Measurements from ENCODE around the gene KCNK4. TPM values are rescaled to one million over a fixed set of nuclear protein-coding genes. Genes with fewer than 3 reads are reported as not detected.
A peak's percentile ranks its signal among the peaks of the same experiment; 100 is the strongest.

KCNK4 gene

GRCh38 chr11:64348383-64349024 lies 57.4 kb downstream of the KCNK4 start:
- no peak overlapping the region for H3K4ac ChIP-seq (ENCODE audit: low read depth, low read length)
- H2BK120ac ChIP-seq (ENCODE audit: low read depth, low read length), result no peak overlapping the region
- no peak overlapping the region for H3K9ac ChIP-seq (ENCODE audit: low read length)
- WGBS (ENCODE audit: extremely low coverage, insufficient coverage, low lambda C conversion rate), result no CpG with 5 or more reads among the region's 14 CpGs
- H3K4me1 ChIP-seq (ENCODE audit: control insufficient read depth, low read depth, low read length), result no peaks in the 10 kb centered on the region
- no peak overlapping the region for H3K4me2 ChIP-seq (ENCODE audit: low read length)
- no peak overlapping the region for H3K23ac ChIP-seq (ENCODE audit: low read length)
- no peak overlapping the region for H4K8ac ChIP-seq (ENCODE audit: low read depth, low read length)
- no peak overlapping the region for H3K4me3 ChIP-seq (ENCODE audit: low read length)
- H3K18ac ChIP-seq (ENCODE audit: low read length), result no peak overlapping the region
- H3K56ac ChIP-seq (ENCODE audit: low read length), result no peak overlapping the region
- H3K79me2 ChIP-seq (ENCODE audit: control insufficient read depth, insufficient read depth, low read length), result no peaks in the 10 kb centered on the region
- H3K27me3 ChIP-seq (ENCODE audit: insufficient read depth, low read length, poor library complexity), result no peaks in the 10 kb centered on the region
- DNase-seq, result peak; percentile 54
- H3K27ac ChIP-seq (ENCODE audit: low read depth, low read length), result no peak overlapping the region
- no peak overlapping the region for H2BK15ac ChIP-seq (replicated peaks; ENCODE audit: low read depth)
- no peaks in the 10 kb centered on the region for H3K36me3 ChIP-seq (ENCODE audit: control insufficient read depth, insufficient read depth, low read length)
- H2AK5ac ChIP-seq (ENCODE audit: low read length), result no peak overlapping the region
- H4K5ac ChIP-seq (ENCODE audit: low read length), result no peak overlapping the region
- no peaks in the 10 kb centered on the region for H3K79me1 ChIP-seq (ENCODE audit: low read length)
- H2BK5ac ChIP-seq (ENCODE audit: low read length), result no peak overlapping the region

- Histone ChIP-seq H3K18ac (ENCODE audit: low read length) (no peak overlapping the region), H3K27ac (ENCODE audit: low read depth, low read length) (no peak overlapping the region), H3K79me1 (ENCODE audit: low read length) (no peaks in the 10 kb centered on the region), H2AK5ac (ENCODE audit: low read length) (no peak overlapping the region), H4K5ac (ENCODE audit: low read length) (no peak overlapping the region), H3K27me3 (ENCODE audit: insufficient read depth, low read length, poor library complexity) (no peaks in the 10 kb centered on the region), H3K36me3 (ENCODE audit: control insufficient read depth, insufficient read depth, low read length) (no peaks in the 10 kb centered on the region), H3K4me2 (ENCODE audit: low read length) (no peak overlapping the region), H3K56ac (ENCODE audit: low read length) (no peak overlapping the region), H4K8ac (ENCODE audit: low read depth, low read length) (no peak overlapping the region), H3K9ac (ENCODE audit: low read length) (no peak overlapping the region), H3K4me1 (ENCODE audit: control insufficient read depth, low read depth, low read length) (no peaks in the 10 kb centered on the region), H3K23ac (ENCODE audit: low read length) (no peak overlapping the region), H3K79me2 (ENCODE audit: control insufficient read depth, insufficient read depth, low read length) (no peaks in the 10 kb centered on the region), H3K4me3 (ENCODE audit: low read length) (no peak overlapping the region), H2BK15ac (replicated peaks; ENCODE audit: low read depth) (no peak overlapping the region), H3K4ac (ENCODE audit: low read depth, low read length) (no peak overlapping the region), H2BK120ac (ENCODE audit: low read depth, low read length) (no peak overlapping the region), H2BK5ac (ENCODE audit: low read length) (no peak overlapping the region)
- WGBS (ENCODE audit: extremely low coverage, insufficient coverage, low lambda C conversion rate), result no CpG with 5 or more reads among the region's 7 CpGs
- DNase-seq, result no peak
These were observed 57.9 kb downstream of the KCNK4 start for GRCh38 chr11:64349025-64349387.

- Histone ChIP-seq H3K23ac (ENCODE audit: low read length) (no peak overlapping the region), H2BK120ac (ENCODE audit: low read depth, low read length) (no peak overlapping the region), H3K4me2 (ENCODE audit: low read length) (no peak overlapping the region), H3K79me1 (ENCODE audit: low read length) (no peaks in the 10 kb centered on the region), H2AK5ac (ENCODE audit: low read length) (no peak overlapping the region), H3K36me3 (ENCODE audit: control insufficient read depth, insufficient read depth, low read length) (no peaks in the 10 kb centered on the region), H3K27me3 (ENCODE audit: insufficient read depth, low read length, poor library complexity) (no peaks in the 10 kb centered on the region), H3K56ac (ENCODE audit: low read length) (no peak overlapping the region), H3K4me3 (ENCODE audit: low read length) (no peak overlapping the region), H3K9ac (ENCODE audit: low read length) (no peak overlapping the region), H3K79me2 (ENCODE audit: control insufficient read depth, insufficient read depth, low read length) (no peaks in the 10 kb centered on the region), H3K18ac (ENCODE audit: low read length) (no peak overlapping the region), H2BK5ac (ENCODE audit: low read length) (no peak overlapping the region), H3K4ac (ENCODE audit: low read depth, low read length) (no peak overlapping the region), H4K8ac (ENCODE audit: low read depth, low read length) (no peak overlapping the region), H2BK15ac (replicated peaks; ENCODE audit: low read depth) (no peak overlapping the region), H4K5ac (ENCODE audit: low read length) (no peak overlapping the region), H3K27ac (ENCODE audit: low read depth, low read length) (no peak overlapping the region), H3K4me1 (ENCODE audit: control insufficient read depth, low read depth, low read length) (no peaks in the 10 kb centered on the region)
- DNase-seq, result no peak
- no CpG with 5 or more reads among the region's 11 CpGs for WGBS (ENCODE audit: extremely low coverage, insufficient coverage, low lambda C conversion rate)
These were observed 58.3 kb downstream of the KCNK4 start for GRCh38 chr11:64349404-64349803.

Small RNA genes within 50 kb of the gene (small RNA-seq; reads per million reads assigned to genes)
- gene MIR7155 (ENCODE audit: insufficient read depth) (1.1 reads per million), gene RF00019 (ENCODE audit: insufficient read depth) (not detected)

Data from mesendoderm (in vitro differentiated cells).